ENCODE measurements around the gene ERCC1. TPM values are rescaled to one million over a fixed set of nuclear protein-coding genes. Genes with fewer than 3 reads are reported as not detected.

The ERCC1 gene
- total and polyA plus RNA-seq, 2 of the 13 experiments (the other 11 are each of a cell fraction or from before 2014, with no cell fraction given) = 40.0 to 66.4 TPM

DNA sequence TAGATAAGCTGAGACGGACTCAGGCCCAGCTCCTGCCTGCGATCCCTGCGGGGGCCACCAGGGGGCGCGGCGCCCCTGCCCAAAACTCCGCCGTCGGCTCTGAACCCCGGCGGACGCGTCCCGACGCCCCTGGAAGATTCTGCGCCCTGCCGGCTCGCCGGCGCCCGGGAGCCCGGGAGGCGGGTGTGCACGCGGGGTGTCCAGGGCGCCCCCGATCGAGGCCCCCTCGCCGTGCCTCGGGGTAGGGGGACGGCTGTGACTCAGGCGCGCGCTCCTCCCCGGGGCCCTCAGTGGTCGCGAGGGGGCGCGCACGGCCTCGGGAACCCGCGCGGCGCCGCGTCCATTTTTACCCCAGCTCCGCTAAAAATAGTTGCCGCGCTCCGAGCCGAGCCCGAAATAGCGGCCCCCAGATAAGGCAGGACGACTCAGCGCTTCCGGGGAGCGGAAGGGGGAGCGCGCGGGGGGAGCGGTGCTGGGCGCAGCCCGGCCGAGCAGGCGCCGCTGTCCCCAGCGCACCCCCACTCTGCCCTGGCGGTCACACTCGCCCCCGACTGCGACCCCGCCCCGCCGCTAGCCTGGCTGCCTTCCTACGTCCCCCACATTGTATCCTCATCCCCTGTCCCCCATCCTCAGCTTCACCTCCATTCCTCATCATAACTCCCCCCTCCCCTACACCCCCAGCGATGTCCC lies 16.0 kb upstream of the ERCC1 start (continued):
- TF ChIP-seq, protein P1, sequence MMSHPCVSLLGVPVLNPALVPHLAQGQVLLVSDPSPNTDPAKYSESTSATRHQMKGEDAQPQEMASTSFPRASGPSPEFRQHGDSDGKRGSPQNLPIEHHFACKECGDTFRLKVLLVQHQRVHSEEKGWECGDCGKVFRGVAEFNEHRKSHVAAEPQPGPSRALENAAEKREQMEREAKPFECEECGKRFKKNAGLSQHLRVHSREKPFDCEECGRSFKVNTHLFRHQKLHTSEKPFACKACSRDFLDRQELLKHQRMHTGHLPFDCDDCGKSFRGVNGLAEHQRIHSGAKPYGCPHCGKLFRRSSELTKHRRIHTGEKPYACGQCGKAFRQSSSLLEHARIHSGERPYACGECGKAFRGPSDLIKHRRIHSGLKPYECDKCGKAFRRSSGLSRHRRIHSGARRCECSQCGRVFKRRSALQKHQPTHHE (CRISPR knock-in tag; IDR thresholded peaks at IDR 0.05; ENCODE audit: borderline replicate concordance) = no peak
- TF ChIP-seq, protein P2, sequence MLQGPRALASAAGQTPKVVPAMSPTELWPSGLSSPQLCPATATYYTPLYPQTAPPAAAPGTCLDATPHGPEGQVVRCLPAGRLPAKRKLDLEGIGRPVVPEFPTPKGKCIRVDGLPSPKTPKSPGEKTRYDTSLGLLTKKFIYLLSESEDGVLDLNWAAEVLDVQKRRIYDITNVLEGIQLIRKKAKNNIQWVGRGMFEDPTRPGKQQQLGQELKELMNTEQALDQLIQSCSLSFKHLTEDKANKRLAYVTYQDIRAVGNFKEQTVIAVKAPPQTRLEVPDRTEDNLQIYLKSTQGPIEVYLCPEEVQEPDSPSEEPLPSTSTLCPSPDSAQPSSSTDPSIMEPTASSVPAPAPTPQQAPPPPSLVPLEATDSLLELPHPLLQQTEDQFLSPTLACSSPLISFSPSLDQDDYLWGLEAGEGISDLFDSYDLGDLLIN (CRISPR knock-in tag; IDR thresholded peaks at IDR 0.05; ENCODE audit: borderline replicate concordance) = no peak
- no peak for TF ChIP-seq ATAD3A (CRISPR knock-in tag; IDR thresholded peaks at IDR 0.05)
- peak; percentile 67 for TF ChIP-seq PHF21A (CRISPR knock-in tag; IDR thresholded peaks at IDR 0.05)
- TF ChIP-seq TCF12 (IDR thresholded peaks at IDR 0.05) = no peak
- no peak for TF ChIP-seq TCF12 (CRISPR knock-in tag; IDR thresholded peaks at IDR 0.05)
- TF ChIP-seq ZFP36 (IDR thresholded peaks at IDR 0.05; ENCODE audit: borderline replicate concordance, low read depth, low read length, partially characterized antibody) = no peak
- TF ChIP-seq PITX1 (CRISPR knock-in tag; IDR thresholded peaks at IDR 0.05) = no peak
- no peak for TF ChIP-seq NR2F1 (CRISPR knock-in tag; IDR thresholded peaks at IDR 0.05)
- TF ChIP-seq ZNF841 (CRISPR knock-in tag; IDR thresholded peaks at IDR 0.05; ENCODE audit: borderline replicate concordance) = no peak
- TF ChIP-seq, protein P3, sequence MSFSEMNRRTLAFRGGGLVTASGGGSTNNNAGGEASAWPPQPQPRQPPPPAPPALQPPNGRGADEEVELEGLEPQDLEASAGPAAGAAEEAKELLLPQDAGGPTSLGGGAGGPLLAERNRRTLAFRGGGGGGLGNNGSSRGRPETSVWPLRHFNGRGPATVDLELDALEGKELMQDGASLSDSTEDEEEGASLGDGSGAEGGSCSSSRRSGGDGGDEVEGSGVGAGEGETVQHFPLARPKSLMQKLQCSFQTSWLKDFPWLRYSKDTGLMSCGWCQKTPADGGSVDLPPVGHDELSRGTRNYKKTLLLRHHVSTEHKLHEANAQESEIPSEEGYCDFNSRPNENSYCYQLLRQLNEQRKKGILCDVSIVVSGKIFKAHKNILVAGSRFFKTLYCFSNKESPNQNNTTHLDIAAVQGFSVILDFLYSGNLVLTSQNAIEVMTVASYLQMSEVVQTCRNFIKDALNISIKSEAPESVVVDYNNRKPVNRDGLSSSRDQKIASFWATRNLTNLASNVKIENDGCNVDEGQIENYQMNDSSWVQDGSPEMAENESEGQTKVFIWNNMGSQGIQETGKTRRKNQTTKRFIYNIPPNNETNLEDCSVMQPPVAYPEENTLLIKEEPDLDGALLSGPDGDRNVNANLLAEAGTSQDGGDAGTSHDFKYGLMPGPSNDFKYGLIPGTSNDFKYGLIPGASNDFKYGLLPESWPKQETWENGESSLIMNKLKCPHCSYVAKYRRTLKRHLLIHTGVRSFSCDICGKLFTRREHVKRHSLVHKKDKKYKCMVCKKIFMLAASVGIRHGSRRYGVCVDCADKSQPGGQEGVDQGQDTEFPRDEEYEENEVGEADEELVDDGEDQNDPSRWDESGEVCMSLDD (CRISPR knock-in tag; IDR thresholded peaks at IDR 0.05; ENCODE audit: borderline replicate concordance) = peak; percentile 86
- no peak for TF ChIP-seq CENPX (CRISPR knock-in tag; IDR thresholded peaks at IDR 0.05)
- TF ChIP-seq ZNF678 (CRISPR knock-in tag; IDR thresholded peaks at IDR 0.05) = no peak
- TF ChIP-seq, protein P4, sequence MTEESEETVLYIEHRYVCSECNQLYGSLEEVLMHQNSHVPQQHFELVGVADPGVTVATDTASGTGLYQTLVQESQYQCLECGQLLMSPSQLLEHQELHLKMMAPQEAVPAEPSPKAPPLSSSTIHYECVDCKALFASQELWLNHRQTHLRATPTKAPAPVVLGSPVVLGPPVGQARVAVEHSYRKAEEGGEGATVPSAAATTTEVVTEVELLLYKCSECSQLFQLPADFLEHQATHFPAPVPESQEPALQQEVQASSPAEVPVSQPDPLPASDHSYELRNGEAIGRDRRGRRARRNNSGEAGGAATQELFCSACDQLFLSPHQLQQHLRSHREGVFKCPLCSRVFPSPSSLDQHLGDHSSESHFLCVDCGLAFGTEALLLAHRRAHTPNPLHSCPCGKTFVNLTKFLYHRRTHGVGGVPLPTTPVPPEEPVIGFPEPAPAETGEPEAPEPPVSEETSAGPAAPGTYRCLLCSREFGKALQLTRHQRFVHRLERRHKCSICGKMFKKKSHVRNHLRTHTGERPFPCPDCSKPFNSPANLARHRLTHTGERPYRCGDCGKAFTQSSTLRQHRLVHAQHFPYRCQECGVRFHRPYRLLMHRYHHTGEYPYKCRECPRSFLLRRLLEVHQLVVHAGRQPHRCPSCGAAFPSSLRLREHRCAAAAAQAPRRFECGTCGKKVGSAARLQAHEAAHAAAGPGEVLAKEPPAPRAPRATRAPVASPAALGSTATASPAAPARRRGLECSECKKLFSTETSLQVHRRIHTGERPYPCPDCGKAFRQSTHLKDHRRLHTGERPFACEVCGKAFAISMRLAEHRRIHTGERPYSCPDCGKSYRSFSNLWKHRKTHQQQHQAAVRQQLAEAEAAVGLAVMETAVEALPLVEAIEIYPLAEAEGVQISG (CRISPR knock-in tag; IDR thresholded peaks at IDR 0.05) = no peak; the same call in 1 of the 2 replicates
- TF ChIP-seq FOXK1 (CRISPR knock-in tag; IDR thresholded peaks at IDR 0.05; ENCODE audit: borderline replicate concordance, low read depth) = no peak
- no peak for TF ChIP-seq NR2F6 (IDR thresholded peaks at IDR 0.05)
- no peak for TF ChIP-seq NR2F6 (CRISPR knock-in tag; IDR thresholded peaks at IDR 0.05)
- TF ChIP-seq ZNF816 (CRISPR knock-in tag; IDR thresholded peaks at IDR 0.05; ENCODE audit: borderline replicate concordance) = peak; percentile 63; the same call in 1 of the 2 replicates
- no peak for TF ChIP-seq KMT2A (CRISPR knock-in tag; IDR thresholded peaks at IDR 0.05)
- TF ChIP-seq ZNF333 (CRISPR knock-in tag; IDR thresholded peaks at IDR 0.05; ENCODE audit: borderline replicate concordance) = peak; percentile 35; the same call in 1 of the 2 replicates
- TF ChIP-seq KLF6 (CRISPR knock-in tag; IDR thresholded peaks at IDR 0.05) = no peak
- TF ChIP-seq NFKB2 (CRISPR knock-in tag; IDR thresholded peaks at IDR 0.05; ENCODE audit: borderline replicate concordance) = peak; percentile 73; the same call in 1 of the 2 replicates
- 0 out of 2 replicates have a peak, but pooled peaks have one; percentile 24 for TF ChIP-seq HIVEP1 (CRISPR knock-in tag; IDR thresholded peaks at IDR 0.05)
